ENCODE measurements around the gene CMTM5.
"Not testable (repeated sequence)": the region's sequence is repeated elsewhere in the genome, so short reads cannot be mapped to it uniquely, and the experiment has no call there.

DNA sequence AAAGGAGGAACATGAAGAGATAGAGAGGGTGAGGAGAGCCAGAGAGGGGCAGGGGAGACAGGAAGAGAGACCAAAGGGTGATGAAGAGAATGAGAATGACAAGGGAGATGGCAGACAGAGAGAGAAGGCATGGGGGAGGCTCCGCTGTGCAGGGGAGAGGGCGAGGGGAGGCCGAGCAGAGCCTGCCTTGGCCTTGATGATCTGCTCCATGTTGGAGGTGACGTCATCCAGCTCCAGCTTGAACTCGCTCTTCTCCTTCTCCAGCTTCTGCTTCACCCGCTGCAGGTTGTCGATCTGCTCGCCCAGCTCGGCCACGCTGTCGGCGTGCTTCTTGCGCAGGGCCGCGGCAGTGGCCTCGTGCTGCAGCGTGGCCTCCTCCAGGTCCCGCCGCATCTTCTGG, 13.0 kb downstream of the CMTM5 start:
- not testable (repeated sequence) for TF ChIP-seq POLR2A, POLR2AphosphoS5 (IDR thresholded peaks at IDR 0.05; ENCODE audit: low read depth, low read length)
